ENCODE data around the gene NDST4.
"Not testable (repeated sequence)": the region's sequence is repeated elsewhere in the genome, so short reads cannot be mapped to it uniquely, and the experiment has no call there.

Gene NDST4

DNA sequence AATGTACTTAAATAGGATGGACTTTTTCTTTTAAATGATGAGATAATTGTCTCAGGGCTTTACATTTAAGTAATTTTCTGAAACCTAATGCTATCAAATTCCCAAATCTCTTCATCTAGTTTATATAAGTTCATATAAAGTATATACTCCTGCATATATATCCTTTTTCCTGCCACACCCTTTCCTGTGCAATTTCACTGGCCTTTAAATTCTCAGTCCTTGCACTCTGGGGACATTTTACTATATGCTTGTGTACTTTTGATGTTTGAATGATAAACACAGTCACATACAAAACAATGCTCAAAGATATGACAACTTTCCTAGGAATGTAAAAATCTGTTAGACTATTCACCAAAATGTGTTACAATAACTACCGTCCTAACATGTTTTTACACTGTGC lies 60.1 kb downstream of the NDST4 start:
- DNase-seq, result no peak

DNA sequence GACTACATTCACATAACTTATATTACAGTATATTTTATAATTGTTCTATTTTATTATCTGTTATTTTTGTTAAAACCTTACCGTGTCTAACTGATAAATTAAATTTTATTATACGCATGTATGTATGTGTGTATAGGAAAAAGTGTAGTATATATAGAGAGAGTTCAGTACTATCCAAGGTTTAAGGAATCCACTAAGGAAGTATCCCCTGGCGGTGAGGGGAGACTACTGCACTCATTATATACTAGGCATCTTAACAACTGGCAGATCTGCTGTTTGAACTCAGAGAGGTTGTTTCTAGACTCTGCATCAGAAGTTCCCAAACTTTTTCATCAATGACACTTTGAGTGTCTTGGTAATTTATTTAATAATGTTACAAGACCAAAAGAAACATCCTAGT lies 70.9 kb downstream of the NDST4 start:
- DNase-seq, result no peak

DNA sequence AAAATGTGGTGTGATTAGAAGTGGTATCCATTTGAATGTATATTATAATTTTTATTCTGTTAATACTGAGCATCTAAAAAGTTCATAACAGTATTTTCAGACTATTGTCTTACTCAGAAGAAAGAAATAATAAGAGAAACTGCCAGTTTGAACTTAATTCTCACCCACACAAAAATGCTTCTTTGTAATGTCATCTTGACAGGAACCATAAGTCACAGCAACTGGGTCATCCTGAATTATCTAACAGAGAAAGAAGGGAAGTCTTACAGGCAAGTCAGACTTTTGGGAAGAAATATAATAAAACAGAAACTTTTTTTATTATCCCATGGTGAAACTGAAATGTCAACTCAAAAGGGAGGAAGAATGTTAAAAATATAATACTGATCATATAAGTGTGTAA lies 83.1 kb downstream of the NDST4 start:
- DNase-seq, result no peak

DNA sequence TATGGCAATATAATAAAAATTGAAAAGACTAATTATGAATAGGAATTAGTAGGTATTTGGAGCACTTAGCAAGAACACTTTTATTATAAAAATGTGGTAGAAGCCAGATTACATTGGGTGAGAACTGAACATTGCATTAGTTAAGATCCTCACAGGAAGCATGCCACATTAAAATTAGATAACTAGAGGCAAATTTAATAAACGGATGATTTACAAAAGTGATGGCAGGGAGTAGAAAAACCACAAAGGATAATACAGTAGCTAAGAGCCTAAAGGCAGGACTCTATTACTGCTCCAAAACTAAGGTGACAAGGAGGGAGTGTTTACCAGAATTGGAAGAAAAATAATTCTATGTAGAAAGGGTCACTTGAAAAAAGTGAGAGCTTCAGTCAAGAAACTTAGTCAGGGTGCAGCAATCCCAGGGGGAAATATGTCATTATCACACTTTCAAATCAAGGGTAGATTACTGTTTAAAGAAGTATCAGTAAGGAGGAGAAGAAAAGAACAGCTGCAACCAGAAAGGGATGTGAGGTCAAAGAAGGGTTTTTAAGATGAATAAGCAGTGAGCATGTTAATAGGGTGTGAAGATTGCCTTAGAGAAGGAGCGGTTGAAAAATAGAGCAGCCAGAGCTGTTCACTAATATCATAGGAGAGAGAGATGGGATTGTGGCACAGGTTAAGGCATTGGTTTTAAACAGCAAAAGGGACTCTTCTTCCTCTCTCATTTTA lies 84.6 kb downstream of the NDST4 start:
- no peak for DNase-seq

DNA sequence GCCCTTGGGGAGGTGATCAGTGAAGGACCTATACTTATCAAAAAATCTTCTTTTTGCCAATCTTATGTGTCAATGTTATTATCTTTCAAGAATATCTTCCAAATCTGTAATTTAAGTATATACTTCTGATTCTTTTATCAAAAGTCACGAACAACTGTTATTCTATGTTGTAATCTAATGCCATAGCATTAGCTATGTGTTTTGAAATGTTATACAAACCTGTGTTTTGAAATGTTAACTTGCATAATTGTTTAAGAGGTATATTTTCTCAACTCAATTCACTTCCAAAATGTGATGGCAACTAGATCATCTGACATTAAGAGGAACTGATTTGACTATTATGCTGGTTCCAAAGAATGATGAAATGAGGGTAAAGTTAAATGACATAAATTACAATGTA lies 113.5 kb downstream of the NDST4 start:
- DNase-seq, result no peak

DNA sequence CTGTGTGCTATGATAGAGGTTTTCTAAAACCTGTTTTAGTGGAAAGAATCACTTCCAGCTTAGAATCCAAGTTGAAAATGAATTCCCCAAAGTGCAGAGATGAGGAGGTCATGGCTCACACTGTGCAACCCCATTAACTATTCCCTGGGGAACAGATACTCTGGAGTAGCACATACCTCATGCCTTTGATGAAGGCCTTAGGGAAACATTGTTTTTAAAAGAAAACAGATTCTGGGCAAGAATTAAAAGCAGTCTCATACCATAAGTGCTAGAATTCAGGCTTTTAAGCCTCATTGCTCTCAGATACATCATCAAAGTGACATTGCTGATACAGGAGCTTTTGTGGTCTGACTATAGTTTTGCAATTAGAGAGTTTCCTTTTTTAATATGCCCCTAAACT lies 115.1 kb downstream of the NDST4 start:
- no peak for DNase-seq

DNA sequence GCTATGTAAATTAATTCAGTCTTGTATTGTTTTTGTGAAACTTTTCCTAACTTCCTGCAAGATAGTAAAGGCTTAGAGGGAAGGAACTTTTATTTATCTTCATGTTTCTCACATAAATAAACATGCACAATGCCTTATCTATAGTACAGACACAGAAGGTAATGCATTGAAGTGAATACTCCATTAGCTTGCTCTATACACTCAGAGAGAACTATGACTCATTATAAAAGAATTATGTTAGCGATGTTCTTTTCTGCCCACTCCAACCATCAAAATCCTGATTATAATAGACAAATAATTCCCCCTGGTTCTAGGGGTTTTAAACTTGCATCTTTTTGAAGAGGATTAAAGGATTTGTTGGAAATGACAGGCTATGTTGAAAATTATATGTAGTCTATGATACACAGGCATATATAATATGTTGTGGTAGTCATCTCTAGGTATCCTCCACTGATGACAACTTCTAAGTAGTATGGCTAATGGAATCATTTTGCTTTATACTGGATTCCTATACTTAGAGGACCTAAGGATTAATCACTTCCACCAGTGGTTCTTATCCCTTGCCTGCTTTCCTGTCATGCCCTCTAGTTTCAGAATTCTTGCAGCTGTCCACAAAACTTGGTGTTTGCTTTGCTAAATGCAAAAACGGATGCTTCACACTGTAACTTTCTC lies 115.7 kb downstream of the NDST4 start:
- no peak for DNase-seq

DNA sequence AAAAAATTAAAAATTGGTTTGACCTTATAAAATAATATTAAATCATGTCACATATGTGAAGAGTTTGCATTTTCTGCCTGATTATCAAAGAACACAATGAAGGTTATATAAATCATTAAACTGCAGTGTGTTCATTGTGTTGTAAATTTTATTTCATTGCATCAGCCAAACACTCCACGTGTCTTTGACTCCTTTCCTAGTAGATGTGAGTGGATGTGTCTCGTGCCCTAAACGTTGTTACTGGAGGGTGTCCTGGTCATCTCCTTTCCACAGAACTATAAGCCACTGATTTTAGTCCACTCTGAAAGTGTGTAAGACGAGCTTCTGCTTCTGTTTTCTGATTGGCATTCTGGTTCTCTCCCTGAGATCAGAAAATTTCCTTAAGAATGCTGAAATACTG lies 127.3 kb downstream of the NDST4 start:
- DNase-seq, result no peak

DNA sequence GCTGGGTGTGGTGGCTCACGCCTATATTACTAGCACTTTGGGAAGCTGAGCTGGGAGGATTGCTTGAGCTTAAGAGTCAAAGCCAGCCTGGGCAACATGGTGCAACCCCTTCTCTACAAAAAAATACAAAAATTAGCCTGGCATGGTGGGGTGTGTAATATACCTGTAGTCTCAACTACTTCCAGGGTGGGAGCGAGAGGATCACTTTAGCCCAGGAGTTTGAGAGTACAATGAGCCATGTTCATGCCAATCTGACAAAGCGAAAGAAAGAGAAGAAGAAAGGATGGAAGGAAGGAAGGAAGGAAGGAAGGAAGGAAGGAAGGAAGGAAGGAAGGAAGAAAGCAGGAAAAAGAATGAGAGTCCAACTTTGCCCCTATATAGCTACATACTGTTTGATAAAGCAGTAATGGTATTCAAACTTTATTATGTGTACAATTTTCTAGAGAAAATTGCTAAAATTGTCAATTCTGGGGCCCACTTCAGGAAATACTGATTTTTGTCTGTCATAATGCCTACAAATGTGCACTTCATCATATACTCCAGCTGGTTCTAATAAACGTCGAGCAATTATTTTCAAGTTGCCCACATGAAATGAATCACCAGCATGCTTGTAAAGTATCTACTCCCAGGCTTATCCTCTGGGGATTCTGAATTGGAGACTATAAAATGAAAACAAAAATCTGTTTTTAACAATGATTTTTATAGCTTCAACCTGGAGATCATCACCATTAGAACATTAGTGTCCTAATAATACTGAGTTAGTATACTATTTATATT lies 132.3 kb downstream of the NDST4 start:
- DNase-seq, result no peak

DNA sequence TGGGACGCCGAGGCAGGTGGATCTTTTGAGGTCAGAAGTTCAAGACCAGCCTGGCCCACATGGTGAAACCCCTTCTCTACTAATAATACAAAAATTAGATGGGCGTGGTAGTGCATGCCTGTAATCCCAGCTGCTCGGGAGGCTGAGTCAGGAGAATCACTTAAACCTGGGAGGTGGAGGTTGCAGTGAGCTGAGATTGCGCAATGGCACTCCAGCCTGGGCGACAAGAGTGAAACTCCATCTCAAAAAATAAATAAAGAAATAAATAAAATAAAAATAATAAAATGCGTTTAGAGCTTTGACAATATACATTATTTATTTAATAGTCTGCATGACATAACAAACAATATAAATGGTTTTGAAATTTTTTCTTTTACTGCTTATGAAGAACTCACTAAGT lies 133.0 kb downstream of the NDST4 start:
- not testable (repeated sequence) for DNase-seq

DNA sequence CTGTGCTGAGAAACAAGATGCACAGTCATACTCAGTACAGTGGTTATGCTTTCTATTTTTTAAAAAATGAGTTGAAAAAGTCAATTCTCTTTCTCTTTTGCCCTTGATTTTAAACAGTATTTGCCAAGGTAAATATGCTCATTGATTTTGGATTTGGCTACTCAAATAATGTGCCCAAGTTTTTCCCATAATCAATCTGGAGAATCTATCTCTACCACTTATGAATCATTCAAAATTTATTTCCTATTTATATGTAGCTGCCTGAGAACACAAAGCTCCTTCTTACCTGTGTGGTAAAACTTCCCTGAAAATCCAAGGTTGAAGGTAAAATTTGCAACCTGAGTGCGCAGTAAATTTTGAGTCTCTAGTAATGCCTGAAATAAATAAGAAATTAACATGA lies 136.5 kb downstream of the NDST4 start:
- DNase-seq, result no peak

DNA sequence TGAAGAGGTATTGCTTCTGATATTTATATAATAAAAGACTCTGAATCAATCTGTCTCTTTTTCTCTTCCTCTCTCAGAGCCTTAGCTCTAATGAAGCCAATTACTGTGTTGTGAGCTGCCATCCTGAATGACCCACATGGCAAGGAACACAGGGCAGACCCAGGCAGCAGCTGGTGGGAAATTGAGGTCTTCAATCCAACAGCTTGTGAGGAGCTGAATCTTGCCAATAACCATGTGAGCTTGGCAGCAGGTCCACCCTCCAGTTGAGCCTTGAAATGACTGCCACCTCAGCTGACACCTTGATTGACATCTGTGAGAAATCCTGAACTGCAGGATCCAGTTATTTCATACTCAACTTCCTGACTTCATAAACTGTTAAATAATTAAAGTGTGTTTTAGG lies 149.4 kb downstream of the NDST4 start:
- peak in 1 of 2 experiments; percentile 5 for DNase-seq

DNA sequence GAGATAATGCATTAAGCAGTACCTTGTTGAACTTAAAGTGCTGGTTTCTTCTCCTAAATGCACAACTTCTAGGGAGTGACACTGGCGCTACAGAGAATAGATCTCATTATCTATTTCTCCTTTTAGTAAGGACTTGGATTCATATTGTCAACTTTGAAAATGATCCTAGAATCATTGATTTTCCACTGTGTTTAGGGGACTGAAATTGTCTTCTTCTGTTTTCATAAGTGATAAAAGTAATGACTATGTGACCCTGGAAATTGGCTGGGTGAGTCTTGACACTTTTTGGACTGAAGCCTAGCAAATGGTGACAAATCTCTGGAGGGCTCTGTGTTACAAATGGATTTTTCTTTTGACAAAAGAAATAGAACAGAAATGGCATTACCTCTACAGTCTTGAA lies 167.8 kb downstream of the NDST4 start:
- no peak for DNase-seq

DNA sequence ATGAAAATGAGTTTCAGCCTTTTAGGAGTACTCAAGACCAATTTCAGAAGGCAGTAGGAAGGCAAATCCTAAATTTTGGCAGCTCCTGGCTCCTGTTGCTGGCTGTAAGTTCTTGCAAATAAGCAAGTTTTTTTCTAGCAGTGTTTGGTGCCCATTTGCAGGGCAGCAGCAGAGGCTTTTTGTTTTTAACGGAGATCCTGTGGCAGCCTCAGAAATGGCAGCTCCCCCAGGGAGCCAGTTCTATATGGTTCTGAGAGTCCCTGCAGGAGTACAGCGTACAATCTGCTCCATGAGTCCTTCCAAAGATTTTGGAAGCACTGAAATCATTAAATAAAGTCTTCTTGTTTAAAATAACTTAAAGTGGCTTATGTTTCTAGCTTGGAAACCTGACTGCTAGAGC lies 171.9 kb downstream of the NDST4 start:
- no peak for DNase-seq

DNA sequence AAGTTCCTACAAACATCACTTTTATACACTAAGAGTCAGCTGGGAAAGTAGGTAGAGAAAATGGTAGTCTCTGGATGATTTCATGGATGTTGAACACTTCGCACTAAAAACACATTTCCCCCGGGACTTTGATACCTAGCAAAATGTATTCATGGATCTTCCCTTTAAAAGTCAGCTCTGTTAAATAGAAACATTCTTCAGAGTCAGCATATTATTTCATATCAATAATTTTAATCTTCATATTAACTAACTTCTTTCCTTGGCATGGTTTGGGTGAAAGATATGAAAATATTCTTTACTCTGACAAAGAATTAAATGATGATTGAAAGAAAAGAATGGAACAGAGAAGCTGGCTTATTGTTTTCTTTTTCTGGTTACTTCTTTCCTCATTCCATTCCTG lies 185.5 kb downstream of the NDST4 start:
- DNase-seq, result no peak

DNA sequence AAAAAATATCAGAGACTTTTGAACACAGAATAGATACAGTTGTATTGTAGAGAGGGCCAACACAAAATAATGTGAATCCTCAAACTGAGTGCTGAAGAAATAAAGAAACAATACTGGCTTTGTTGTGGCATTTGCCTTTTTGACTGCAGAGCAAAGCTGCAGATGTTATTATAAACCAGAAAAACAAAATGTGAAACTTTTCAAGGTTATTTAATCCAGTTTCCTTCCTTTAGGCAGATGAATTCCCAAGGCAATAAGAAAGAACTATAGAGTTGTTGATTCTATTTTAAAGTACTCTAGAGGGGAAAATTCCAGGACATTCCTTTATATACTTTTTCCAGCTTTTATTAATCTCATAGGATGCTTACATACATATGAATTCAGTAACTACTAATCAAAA lies 186.8 kb downstream of the NDST4 start:
- DNase-seq, result no peak

DNA sequence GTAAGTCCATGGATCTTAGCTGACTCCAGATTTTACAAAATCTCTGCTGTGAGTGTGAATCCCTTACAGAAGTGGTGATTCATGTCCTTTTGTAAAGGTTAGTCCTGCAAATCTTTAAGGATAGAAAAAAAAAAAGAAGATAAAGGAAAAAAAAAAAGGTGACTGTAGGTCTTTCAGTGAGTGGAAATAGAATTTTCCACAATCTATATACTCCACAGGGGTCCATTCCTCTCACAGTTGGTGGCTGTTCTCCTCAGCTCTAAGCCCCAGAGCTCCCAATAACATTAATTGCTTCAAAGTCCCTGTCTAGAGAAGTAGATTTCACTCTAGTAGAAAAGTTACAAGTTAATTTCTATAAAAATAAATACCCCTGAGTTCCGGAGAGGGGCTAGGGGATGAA lies 189.1 kb downstream of the NDST4 start:
- no peak for DNase-seq

DNA sequence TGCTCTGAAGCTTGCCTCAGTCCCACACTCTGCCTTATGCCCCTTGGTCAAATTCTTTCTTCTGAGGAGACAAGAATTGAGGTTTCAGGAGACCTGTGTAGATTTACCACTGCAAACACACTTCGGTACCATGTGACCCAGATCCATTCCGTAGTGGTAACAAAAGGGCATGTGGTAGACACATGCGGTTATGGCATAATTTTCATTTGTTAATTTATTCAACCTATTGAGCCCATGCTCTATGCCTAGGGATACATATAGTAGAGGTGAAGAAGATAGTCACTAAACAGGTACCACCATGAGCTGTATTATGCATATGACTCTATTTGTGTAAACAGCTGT lies 190.9 kb downstream of the NDST4 start:
- DNase-seq, result no peak

DNA sequence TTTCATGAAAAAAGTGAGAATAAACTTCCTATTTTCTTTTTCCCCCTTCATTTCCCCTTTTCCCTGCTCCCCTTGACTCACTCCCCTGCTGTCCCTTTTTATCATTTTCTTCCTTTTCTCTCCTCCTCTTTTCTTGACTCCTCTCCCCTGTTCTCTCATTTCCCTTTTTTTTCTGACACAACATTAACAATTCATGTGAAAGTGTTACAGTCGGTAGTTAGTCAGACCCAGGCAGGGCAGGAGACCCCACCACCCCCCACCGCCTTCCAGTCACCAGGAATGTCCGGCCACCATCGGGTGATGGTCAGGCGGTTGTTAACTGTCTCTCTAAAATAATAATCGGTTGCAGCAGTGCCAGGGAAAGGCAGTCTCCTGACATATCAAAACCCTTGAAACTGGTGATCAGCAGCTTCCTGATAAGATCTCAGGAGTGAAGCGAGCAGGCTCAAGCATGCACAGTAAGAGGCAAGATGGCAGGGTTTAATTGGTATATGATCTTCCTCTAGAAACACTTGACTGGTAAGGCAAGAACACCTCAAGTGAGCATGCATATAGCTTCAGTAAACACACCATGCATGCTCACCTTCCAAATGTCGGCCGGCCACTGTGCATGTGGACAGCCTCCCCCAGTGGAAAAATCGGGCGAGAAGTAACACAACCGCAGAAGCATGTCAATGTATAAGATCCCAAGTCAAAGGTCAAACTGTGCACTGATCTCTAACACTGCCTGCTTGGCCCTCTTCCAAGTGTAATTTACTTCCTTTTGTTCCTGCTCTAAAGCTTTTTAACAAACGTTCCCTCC lies 191.4 kb downstream of the NDST4 start:
- DNase-seq, result no peak

DNA sequence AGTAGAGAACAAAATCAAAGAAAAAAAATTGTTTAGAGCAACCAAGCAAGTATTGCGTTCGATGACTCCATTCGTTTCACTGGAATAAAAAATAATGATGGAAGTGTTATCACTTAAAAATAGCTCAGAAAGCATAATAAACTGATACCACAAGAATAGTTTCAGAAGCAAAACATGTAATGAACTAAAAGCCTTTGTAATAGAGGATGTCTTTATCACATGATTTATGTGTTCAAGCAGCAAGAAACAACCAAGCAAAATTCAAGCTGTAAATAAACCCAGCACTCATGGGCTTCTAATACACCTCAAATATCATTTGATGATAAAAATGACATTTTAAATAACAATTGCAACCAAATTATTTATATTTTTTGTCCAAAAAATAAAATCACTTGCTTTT lies 192.2 kb downstream of the NDST4 start:
- no peak for DNase-seq

DNA sequence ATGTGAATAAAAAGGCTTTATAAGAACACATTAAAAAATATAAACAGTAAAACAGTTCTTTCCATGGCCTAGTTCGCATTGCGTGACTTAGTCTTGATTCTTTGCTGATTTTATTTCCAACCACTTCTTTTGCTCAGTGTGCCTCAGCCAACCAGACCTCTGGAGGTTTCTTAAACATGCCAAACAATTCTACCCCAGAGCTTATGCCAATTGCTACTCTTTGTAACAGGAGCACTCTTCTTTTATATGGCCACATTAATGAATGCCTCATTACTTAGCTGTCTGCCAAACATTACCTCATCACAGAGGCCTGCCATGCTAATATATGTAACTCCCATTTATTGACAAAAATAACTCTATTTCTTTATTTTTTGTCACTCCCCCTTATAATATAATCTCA lies 202.3 kb downstream of the NDST4 start:
- no peak for DNase-seq

DNA sequence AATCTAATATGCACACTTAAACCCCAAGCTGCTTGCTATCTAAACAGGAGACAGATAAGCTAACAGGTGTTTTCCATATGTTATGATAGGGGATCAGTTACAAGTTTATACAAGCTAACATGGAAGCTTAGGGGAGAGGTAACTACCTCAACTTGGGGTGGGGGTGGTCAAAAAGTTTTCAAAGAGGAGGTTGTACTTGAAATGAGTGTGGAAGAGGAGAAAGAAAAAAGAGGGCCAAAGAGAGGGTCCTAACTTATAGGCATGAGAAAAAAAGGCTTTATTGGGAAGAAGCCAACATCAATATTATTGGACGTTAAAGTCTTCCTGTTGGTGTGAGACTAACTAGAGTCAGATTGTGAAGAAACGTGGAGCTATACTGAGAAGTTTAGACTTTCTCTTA lies 205.9 kb downstream of the NDST4 start:
- DNase-seq, result no peak

DNA sequence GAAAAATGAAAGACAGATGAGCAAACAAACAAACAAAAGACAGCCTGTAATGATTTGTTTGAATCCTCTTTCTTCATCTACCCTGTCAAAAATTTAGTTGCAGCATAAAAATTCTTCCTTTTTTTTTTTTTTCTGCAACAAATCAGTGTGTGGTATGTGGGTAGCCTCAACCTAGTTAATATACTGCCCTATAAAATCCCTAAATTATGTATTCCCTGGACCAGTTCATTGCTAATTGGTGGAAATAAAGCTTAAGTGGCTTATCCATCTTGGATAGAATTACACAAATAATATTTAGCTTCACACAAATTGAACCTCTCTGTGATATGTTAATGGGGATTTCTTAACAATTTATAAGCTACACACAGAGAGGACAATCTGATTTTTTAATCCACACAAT lies 208.4 kb downstream of the NDST4 start:
- DNase-seq, result no peak

All from cerebellar nuclear complex (tissue), 1 donor.